ENCODE measurements around the gene SLC25A47. TPM values are rescaled to one million over a fixed set of nuclear protein-coding genes. Genes with fewer than 3 reads are reported as not detected.
A peak's percentile ranks its signal among the peaks of the same experiment; 100 is the strongest.
"Not testable (repeated sequence)": the region's sequence is repeated elsewhere in the genome, so short reads cannot be mapped to it uniquely, and the experiment has no call there.

Gene SLC25A47
- total RNA-seq, 1 experiment from 2014 or later: not detected

- no peaks in the 10 kb centered on the region for H3K27me3 ChIP-seq (ENCODE audit: low read length)
- H3K27ac ChIP-seq (ENCODE audit: low read length): no peak overlapping the region
- H2AFZ ChIP-seq (ENCODE audit: low read length): no peak overlapping the region
- H3K4me1 ChIP-seq (ENCODE audit: low read length): peaks cover 33% of the 10 kb centered on the region
- peak overlapping the region; percentile 69 for H3K9ac ChIP-seq (ENCODE audit: low read length)
- H4K20me1 ChIP-seq (ENCODE audit: insufficient read depth, low read depth, low read length): peaks cover 16% of the 10 kb centered on the region; the same call in 1 of the 2 replicates
- no peak for DNase-seq
- peak overlapping the region; percentile 70; the same call in 1 of the 2 replicates for H3K4me3 ChIP-seq (ENCODE audit: low read length)
- no peaks in the 10 kb centered on the region for H3K36me3 ChIP-seq (ENCODE audit: insufficient read depth, low read length)
- peak overlapping the region; percentile 88 for H3K4me2 ChIP-seq (ENCODE audit: low read depth, low read length, poor library complexity, severe bottlenecking)
- no peaks in the 10 kb centered on the region for H3K9me3 ChIP-seq (ENCODE audit: low read length)
- H3K9me2 ChIP-seq (replicated peaks; ENCODE audit: insufficient read depth, low read length): no peaks in the 10 kb centered on the region
- H3K79me2 ChIP-seq (ENCODE audit: low read length): no peaks in the 10 kb centered on the region
Observed at GRCh38 chr14:100305324-100306100, 17.6 kb upstream of the SLC25A47 start.

- peak; percentile 95 for DNase-seq
- H3K4me1 ChIP-seq (ENCODE audit: low read length): peaks cover 39% of the 10 kb centered on the region
- H3K27me3 ChIP-seq (ENCODE audit: low read length): no peaks in the 10 kb centered on the region
- peak within 1 kb of the TSS; percentile 69 for H3K9ac ChIP-seq (ENCODE audit: low read length)
- H3K4me2 ChIP-seq (ENCODE audit: low read depth, low read length, poor library complexity, severe bottlenecking): peak within 1 kb of the TSS; percentile 88
- H3K9me2 ChIP-seq (replicated peaks; ENCODE audit: insufficient read depth, low read length): no peaks in the 10 kb centered on the region
- peak within 1 kb of the TSS; percentile 70 for H3K4me3 ChIP-seq (ENCODE audit: low read length)
- H2AFZ ChIP-seq (ENCODE audit: low read length): peak within 1 kb of the TSS; percentile 58; the same call in 1 of the 2 replicates
- H3K27ac ChIP-seq (ENCODE audit: low read length): no peak within 1 kb of the TSS
- H3K36me3 ChIP-seq (ENCODE audit: insufficient read depth, low read length): no peaks in the 10 kb centered on the region
- no peaks in the 10 kb centered on the region for H3K9me3 ChIP-seq (ENCODE audit: low read length)
- no peaks in the 10 kb centered on the region for H3K79me2 ChIP-seq (ENCODE audit: low read length)
- peaks cover 16% of the 10 kb centered on the region; the same call in 1 of the 2 replicates for H4K20me1 ChIP-seq (ENCODE audit: insufficient read depth, low read depth, low read length)
Observed at GRCh38 chr14:100306101-100306997, 16.8 kb upstream of the SLC25A47 start, which contains the start of gene SLC25A29. Gene SLC25A29, minus strand, starts transcription at chr14:100306444. Its CDS starts 212 bp downstream, at chr14:100306232.

DNA sequence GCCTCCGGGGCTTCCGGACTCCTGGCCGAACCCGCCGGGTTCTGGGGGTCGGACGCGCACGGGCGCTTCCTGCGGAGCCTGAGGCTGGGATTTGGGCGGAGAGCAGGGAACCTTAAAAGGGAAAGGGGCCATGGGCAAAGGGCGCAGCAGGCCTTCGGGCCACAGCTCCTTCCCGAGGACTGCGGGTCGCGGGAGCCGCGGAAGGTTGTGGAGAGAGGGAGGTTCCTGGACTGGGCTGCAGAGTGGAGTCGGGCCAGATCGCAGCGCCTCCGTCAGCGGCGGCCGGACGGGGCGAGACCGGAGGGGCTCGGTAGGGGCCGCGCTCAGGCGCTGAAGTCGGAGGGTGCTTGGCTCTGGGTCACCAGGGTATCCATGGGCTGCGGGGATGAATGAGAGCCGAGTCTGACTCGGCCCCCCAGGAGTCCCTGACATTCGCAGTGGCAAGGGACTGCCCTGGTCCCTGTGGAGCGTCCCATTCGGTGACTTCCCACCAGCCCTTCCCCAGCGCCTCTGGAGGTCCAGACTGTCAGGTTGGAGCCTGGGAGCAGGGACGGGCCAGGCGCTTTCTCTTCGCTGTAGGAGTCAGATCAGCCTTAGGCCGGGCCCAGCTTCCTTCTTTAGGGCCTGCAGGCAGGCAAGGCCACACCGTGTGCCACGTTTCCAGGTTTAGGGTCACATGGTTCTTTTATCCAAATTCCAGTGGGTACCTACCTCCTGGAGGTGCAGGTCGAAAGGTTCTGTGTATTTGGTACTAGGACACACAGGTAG, 16.0 kb upstream of the SLC25A47 start:
- Histone ChIP-seq H3K4me2 (ENCODE audit: low read depth, low read length, poor library complexity, severe bottlenecking) (peak overlapping the region; percentile 88), H2AFZ (ENCODE audit: low read length) (0 out of 2 replicates have a peak overlapping the region, but pooled peaks have one; percentile 58)

DNA sequence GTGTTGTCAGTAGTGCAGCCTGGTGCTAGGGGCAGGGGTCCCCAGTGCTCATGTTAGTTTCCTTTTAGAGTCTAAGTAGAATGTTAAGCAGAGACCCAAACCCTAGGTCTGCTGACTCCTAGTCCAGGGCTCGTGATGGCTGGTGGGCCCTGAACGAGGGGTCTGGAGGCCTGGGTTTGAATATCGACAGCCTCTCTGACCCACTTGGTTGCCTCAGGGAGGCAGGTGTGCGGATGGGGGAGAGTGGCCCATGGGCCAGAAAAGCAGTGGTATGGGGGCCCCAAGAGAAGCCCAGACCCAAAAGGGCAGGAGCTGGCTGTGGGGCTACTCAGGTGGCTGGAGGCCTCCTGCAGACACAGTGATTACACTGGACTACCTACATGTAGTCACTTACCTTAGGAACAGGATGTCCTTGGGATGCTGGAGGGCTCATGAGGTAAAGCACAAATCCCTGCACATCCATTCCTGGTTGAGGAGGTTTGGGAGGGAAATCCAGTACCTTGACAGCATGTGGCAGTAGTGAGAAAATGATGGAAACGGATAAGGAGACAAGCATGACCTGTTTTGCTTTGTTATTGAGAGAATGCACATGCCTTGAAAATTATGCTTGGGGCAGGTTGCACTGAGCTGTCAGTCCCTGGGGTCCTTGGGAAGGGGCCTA, 15.2 kb upstream of the SLC25A47 start:
- no peak overlapping the region for H3K9ac ChIP-seq (ENCODE audit: low read length)
- H3K9me2 ChIP-seq (replicated peaks; ENCODE audit: insufficient read depth, low read length): no peaks in the 10 kb centered on the region
- H3K79me2 ChIP-seq (ENCODE audit: low read length): no peaks in the 10 kb centered on the region
- H3K9me3 ChIP-seq (ENCODE audit: low read length): no peaks in the 10 kb centered on the region
- H3K4me1 ChIP-seq (ENCODE audit: low read length): peaks cover 54% of the 10 kb centered on the region
- H3K4me2 ChIP-seq (ENCODE audit: low read depth, low read length, poor library complexity, severe bottlenecking): no peak overlapping the region
- no peaks in the 10 kb centered on the region for H3K36me3 ChIP-seq (ENCODE audit: insufficient read depth, low read length)
- DNase-seq: no peak
- H3K27ac ChIP-seq (ENCODE audit: low read length): no peak overlapping the region
- no peak overlapping the region for H3K4me3 ChIP-seq (ENCODE audit: low read length)
- no peaks in the 10 kb centered on the region for H3K27me3 ChIP-seq (ENCODE audit: low read length)
- peaks cover 16% of the 10 kb centered on the region; the same call in 1 of the 2 replicates for H4K20me1 ChIP-seq (ENCODE audit: insufficient read depth, low read depth, low read length)
- no peak overlapping the region for H2AFZ ChIP-seq (ENCODE audit: low read length)

More for the DNA sequence above, 16.0 kb upstream of the SLC25A47 start:
- H3K4me3 ChIP-seq (ENCODE audit: low read length): peak overlapping the region; percentile 70
- H3K27ac ChIP-seq (ENCODE audit: low read length): no peak overlapping the region
- DNase-seq: no peak
- no peaks in the 10 kb centered on the region for H3K9me2 ChIP-seq (replicated peaks; ENCODE audit: insufficient read depth, low read length)
- H3K4me1 ChIP-seq (ENCODE audit: low read length): peaks cover 47% of the 10 kb centered on the region
- H4K20me1 ChIP-seq (ENCODE audit: insufficient read depth, low read depth, low read length): peaks cover 16% of the 10 kb centered on the region; the same call in 1 of the 2 replicates
- no peaks in the 10 kb centered on the region for H3K79me2 ChIP-seq (ENCODE audit: low read length)
- H3K9ac ChIP-seq (ENCODE audit: low read length): peak overlapping the region; percentile 69
- H3K9me3 ChIP-seq (ENCODE audit: low read length): no peaks in the 10 kb centered on the region
- H3K27me3 ChIP-seq (ENCODE audit: low read length): no peaks in the 10 kb centered on the region
- H3K36me3 ChIP-seq (ENCODE audit: insufficient read depth, low read length): no peaks in the 10 kb centered on the region

GRCh38 chr14:100308427-100308792, 14.7 kb upstream of the SLC25A47 start:
- Histone ChIP-seq H3K4me1 (ENCODE audit: low read length) (peaks cover 52% of the 10 kb centered on the region), H4K20me1 (ENCODE audit: insufficient read depth, low read depth, low read length) (peaks cover 16% of the 10 kb centered on the region; the same call in 1 of the 2 replicates)
- H3K27me3 ChIP-seq (ENCODE audit: low read length); H3K79me2 ChIP-seq (ENCODE audit: low read length); H3K9ac ChIP-seq (ENCODE audit: low read length); H3K4me3 ChIP-seq (ENCODE audit: low read length); H2AFZ ChIP-seq (ENCODE audit: low read length); H3K9me3 ChIP-seq (ENCODE audit: low read length); H3K9me2 ChIP-seq (replicated peaks; ENCODE audit: insufficient read depth, low read length); H3K4me2 ChIP-seq (ENCODE audit: low read depth, low read length, poor library complexity, severe bottlenecking); DNase-seq; H3K36me3 ChIP-seq (ENCODE audit: insufficient read depth, low read length); H3K27ac ChIP-seq (ENCODE audit: low read length): not testable (repeated sequence)

DNA sequence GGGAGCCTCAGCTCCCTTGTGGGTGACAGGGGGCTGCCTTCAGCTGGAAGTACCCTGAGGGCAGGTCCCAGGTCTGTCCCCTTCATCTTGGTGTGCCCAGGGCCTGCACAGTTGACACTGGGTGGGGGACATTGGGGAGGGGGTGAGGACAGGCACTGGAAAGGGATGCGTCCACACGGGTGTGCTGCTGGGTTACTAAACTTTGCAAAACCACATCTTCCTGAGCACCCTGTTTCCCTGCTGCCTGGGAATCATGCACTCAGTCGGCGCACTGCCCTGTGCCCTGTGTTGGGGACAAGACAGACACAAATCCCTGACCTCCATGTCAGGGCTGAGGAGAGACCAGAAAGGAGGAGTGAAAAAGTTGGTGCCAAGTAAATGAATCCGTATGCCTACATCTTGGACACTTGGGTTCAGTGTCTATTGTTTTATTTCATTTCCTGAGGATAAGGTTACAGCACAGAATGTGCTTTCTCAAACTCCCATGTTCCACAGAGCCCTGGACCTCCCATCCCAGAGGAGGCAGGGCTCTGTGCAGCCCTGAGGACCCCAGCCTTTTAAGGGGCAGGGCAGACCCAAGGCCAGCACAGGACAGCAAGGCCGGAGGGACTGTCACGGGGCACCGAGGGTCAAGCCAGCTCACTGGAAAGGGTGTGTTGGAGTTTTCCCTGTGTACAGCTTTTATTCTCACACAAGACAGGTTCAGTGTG, 14.0 kb upstream of the SLC25A47 start:
- Histone ChIP-seq H3K4me3 (ENCODE audit: low read length) (no peak overlapping the region), H3K9me3 (ENCODE audit: low read length) (no peaks in the 10 kb centered on the region)

More for the DNA sequence above, 14.0 kb upstream of the SLC25A47 start:
- H3K36me3 ChIP-seq (ENCODE audit: insufficient read depth, low read length): no peaks in the 10 kb centered on the region
- no peak overlapping the region for H3K4me2 ChIP-seq (ENCODE audit: low read depth, low read length, poor library complexity, severe bottlenecking)
- no peak for DNase-seq
- H3K79me2 ChIP-seq (ENCODE audit: low read length): no peaks in the 10 kb centered on the region
- peaks cover 50% of the 10 kb centered on the region for H3K4me1 ChIP-seq (ENCODE audit: low read length)
- no peak overlapping the region for H3K9ac ChIP-seq (ENCODE audit: low read length)
- no peaks in the 10 kb centered on the region for H3K9me2 ChIP-seq (replicated peaks; ENCODE audit: insufficient read depth, low read length)
- peaks cover 8% of the 10 kb centered on the region; the same call in 1 of the 2 replicates for H4K20me1 ChIP-seq (ENCODE audit: insufficient read depth, low read depth, low read length)
- no peaks in the 10 kb centered on the region for H3K27me3 ChIP-seq (ENCODE audit: low read length)
- H3K27ac ChIP-seq (ENCODE audit: low read length): no peak overlapping the region
- H2AFZ ChIP-seq (ENCODE audit: low read length): no peak overlapping the region
